Ovary (tissue), 3 donors: ENCODE data around the gene C5orf15.

Experiments used
- CTCF ChIP-seq, 3 donors: fragments of 450-650 bp in 2 of 3; fragments of 200-600 bp in 1 of 3; IDR thresholded peaks; one replicate each; pipeline versions ENCODE4 v1.5.1 to v1.8.0; 2016 to 2022; ENCODE audit warnings: antibody characterized with exemption in 3 of 3, mild to moderate bottlenecking in 1 of 3
- EP300 ChIP-seq: sonication (generic); formaldehyde crosslinking; IDR thresholded peaks from one replicate; pipeline ENCODE4 v1.6.1; 2017; ENCODE audit warnings: antibody characterized with exemption
- POLR2A ChIP-seq: fragments of 450-650 bp; IDR thresholded peaks from one replicate; pipeline ENCODE4 v1.6.1; 2017; ENCODE audit warnings: antibody characterized with exemption, mild to moderate bottlenecking, moderate library complexity
- donor health status: DM: no; HTN: no; CAD: no.

- no peak for TF ChIP-seq CTCF (IDR thresholded peaks at IDR 0.05)
- TF ChIP-seq POLR2A: no peak
- no peak for TF ChIP-seq EP300
Observed at GRCh38 chr5:133990396-133990795, 22.0 kb upstream of the C5orf15 start.
